Hepatocyte (in vitro differentiated cells): Measurements from ENCODE around the gene REV1. TPM values are rescaled to one million over a fixed set of nuclear protein-coding genes. Genes with fewer than 3 reads are reported as not detected.

Source experiments
- DNase-seq: peaks from one replicate; pipeline ENCODE4 v3.0.0-alpha.2; 2016; ENCODE audit warnings: low spot score
- H2AFZ ChIP-seq: fragments of 200-600 bp; sonication (generic); 2 replicates; pipeline ENCODE4 v1.6.0; 2016; ENCODE audit warnings: antibody characterized with exemption, mild to moderate bottlenecking
- H3K27ac ChIP-seq: fragments of 200-600 bp; sonication (generic); 2 replicates; pipeline ENCODE4 v1.5.1; 2016; ENCODE audit warnings: mild to moderate bottlenecking
- H3K27me3 ChIP-seq: fragments of 200-600 bp; sonication (generic); 2 replicates; pipeline ENCODE4 v1.6.1; 2016
- H3K36me3 ChIP-seq: fragments of 200-600 bp; sonication (generic); replicated peaks from 2 replicates; pipeline ENCODE4 v1.5.1; 2016; ENCODE audit warnings: low read depth; ENCODE audit not compliant: insufficient read depth
- H3K4me1 ChIP-seq: fragments of 200-600 bp; sonication (generic); 2 replicates; pipeline ENCODE4 v1.5.1; 2016; ENCODE audit warnings: mild to moderate bottlenecking, moderate library complexity; ENCODE audit not compliant: insufficient read depth
- H3K4me2 ChIP-seq: fragments of 200-600 bp; sonication (generic); 2 replicates; pipeline ENCODE4 v1.6.0; 2016
- H3K4me3 ChIP-seq: fragments of 200-600 bp; sonication (generic); 2 replicates; pipeline ENCODE4 v1.5.1; 2016; ENCODE audit warnings: mild to moderate bottlenecking
- H3K79me2 ChIP-seq: fragments of 200-600 bp; sonication (generic); 2 replicates; pipeline ENCODE4 v1.6.0; 2017; ENCODE audit warnings: mild to moderate bottlenecking
- H3K9me2 ChIP-seq: fragments of 200-600 bp; sonication (generic); replicated peaks from 2 replicates; pipeline ENCODE4 v1.6.0; 2017; ENCODE audit warnings: mild to moderate bottlenecking; ENCODE audit not compliant: insufficient read depth
- H3K9me3 ChIP-seq: fragments of 200-600 bp; sonication (generic); 2 replicates; pipeline ENCODE4 v1.5.1; 2016; ENCODE audit warnings: low read depth, mild to moderate bottlenecking
- H4K20me1 ChIP-seq: fragments of 200-600 bp; sonication (generic); 2 replicates; pipeline ENCODE4 v1.6.0; 2016; ENCODE audit warnings: mild to moderate bottlenecking; ENCODE audit not compliant: insufficient read depth, poor library complexity, severe bottlenecking
- CTCF ChIP-seq: fragments of 200-600 bp; sonication (generic); IDR thresholded peaks from 2 replicates; pipeline ENCODE4 v1.5.1; 2016; ENCODE audit warnings: antibody characterized with exemption, mild to moderate bottlenecking; ENCODE audit not compliant: poor library complexity
- EZH2 ChIP-seq: fragments of 200-600 bp; sonication (generic); IDR thresholded peaks from 2 replicates; pipeline ENCODE4 v1.6.1; 2016; ENCODE audit warnings: antibody characterized with exemption, mild to moderate bottlenecking, borderline replicate concordance
- EZH2phosphoT487 ChIP-seq: fragments of 200-600 bp; sonication (generic); IDR thresholded peaks from one replicate; pipeline ENCODE4 v1.6.1; 2018; ENCODE audit warnings: antibody characterized with exemption, mild to moderate bottlenecking, low read depth, moderate library complexity; ENCODE audit not compliant: unreplicated experiment, severe bottlenecking
- WGBS: methylation state at CpG from one replicate; pipeline ENCODE4 v1.1.6; 2016; ENCODE audit warnings: low lambda C conversion rate; ENCODE audit errors: missing lambda C conversion rate; 5-methylcytosine and 5-hydroxymethylcytosine counted together
- polyA plus RNA-seq: library from polyadenylated mRNA; unstranded; fragments of >200 nt; fragmentation: Nextera tagmentation; extraction: Ambion mirVana; gene quantifications from 2 replicates; pipeline ENCODE4 v1.2.1, GENCODE V29; 2016
- total RNA-seq: library from RNA; depleted of rRNA; stranded (reverse); fragments of >200 nt; gene quantifications from 2 replicates; pipeline ENCODE4 v1.2.3, GENCODE V29; 2014

Gene REV1
- total and polyA plus RNA-seq, 2 experiments from 2014 or later: 25.9 to 31.2 TPM

GRCh38 chr2:99420031-99420430, 69.8 kb downstream of the REV1 start:
- Histone ChIP-seq H3K27ac (no peak overlapping the region), H3K4me3 (no peak overlapping the region), H3K9me3 (no peaks in the 10 kb centered on the region), H4K20me1 (no peaks in the 10 kb centered on the region), H2AFZ (no peak overlapping the region), H3K79me2 (no peaks in the 10 kb centered on the region), H3K9me2 (no peaks in the 10 kb centered on the region), H3K4me2 (no peak overlapping the region), H3K4me1 (no peaks in the 10 kb centered on the region), H3K36me3 (no peaks in the 10 kb centered on the region), H3K27me3 (no peaks in the 10 kb centered on the region)
- 100% methylated on average over 1 of the region's 1 CpG for WGBS
- DNase-seq: no peak
- TF ChIP-seq CTCF: no peak
- no peak for TF ChIP-seq EZH2phosphoT487
- no peak for TF ChIP-seq EZH2

GRCh38 chr2:99417396-99417795, 72.4 kb downstream of the REV1 start:
- Histone ChIP-seq H3K9me3 (no peaks in the 10 kb centered on the region), H3K4me1 (no peaks in the 10 kb centered on the region), H3K79me2 (no peaks in the 10 kb centered on the region), H3K27ac (no peak overlapping the region), H4K20me1 (no peaks in the 10 kb centered on the region), H3K36me3 (no peaks in the 10 kb centered on the region), H2AFZ (no peak overlapping the region), H3K27me3 (no peaks in the 10 kb centered on the region), H3K9me2 (no peaks in the 10 kb centered on the region), H3K4me3 (no peak overlapping the region), H3K4me2 (no peak overlapping the region)
- 79% methylated on average over 3 of the region's 3 CpGs for WGBS
- no peak for DNase-seq
- TF ChIP-seq EZH2phosphoT487 (no peak), EZH2 (no peak), CTCF (no peak)

DNA sequence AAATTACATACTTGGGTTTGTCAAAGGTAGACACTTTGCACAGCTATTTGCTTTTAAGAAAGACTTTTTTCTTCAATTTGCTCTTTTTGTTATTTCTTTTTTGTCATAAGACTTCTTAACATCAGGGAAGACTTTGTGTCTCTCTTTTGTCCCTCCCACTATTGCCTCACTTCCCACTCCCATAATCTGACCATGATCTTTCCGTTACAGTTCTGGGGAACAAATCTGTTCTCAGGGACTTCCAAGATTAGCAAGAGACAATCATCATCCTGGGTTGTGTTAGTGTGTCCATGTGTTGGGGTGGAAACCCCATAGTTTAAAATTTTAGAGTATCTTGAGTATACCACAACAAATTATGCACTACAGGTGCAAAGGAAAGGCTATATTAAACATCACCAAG, 75.3 kb downstream of the REV1 start:
- H3K9me3 ChIP-seq: no peaks in the 10 kb centered on the region
- 93% methylated on average over 1 of the region's 1 CpG for WGBS
- no peak overlapping the region for H3K4me3 ChIP-seq
- no peak overlapping the region for H3K4me2 ChIP-seq
- H3K27ac ChIP-seq: no peak overlapping the region
- H3K9me2 ChIP-seq: no peaks in the 10 kb centered on the region
- TF ChIP-seq CTCF: no peak
- no peak for TF ChIP-seq EZH2
- no peaks in the 10 kb centered on the region for H3K36me3 ChIP-seq
- H4K20me1 ChIP-seq: no peaks in the 10 kb centered on the region
- H3K79me2 ChIP-seq: no peaks in the 10 kb centered on the region
- DNase-seq: no peak
- H3K4me1 ChIP-seq: no peaks in the 10 kb centered on the region
- H2AFZ ChIP-seq: no peak overlapping the region
- H3K27me3 ChIP-seq: no peaks in the 10 kb centered on the region

GRCh38 chr2:99410276-99410675, 79.5 kb downstream of the REV1 start:
- no peaks in the 10 kb centered on the region for H3K9me3 ChIP-seq
- no peaks in the 10 kb centered on the region for H3K9me2 ChIP-seq
- no peaks in the 10 kb centered on the region for H3K79me2 ChIP-seq
- DNase-seq: no peak
- H3K4me1 ChIP-seq: no peaks in the 10 kb centered on the region
- no peaks in the 10 kb centered on the region for H4K20me1 ChIP-seq
- H3K27me3 ChIP-seq: no peaks in the 10 kb centered on the region
- H2AFZ ChIP-seq: no peak overlapping the region
- no peak overlapping the region for H3K4me2 ChIP-seq
- no peak overlapping the region for H3K4me3 ChIP-seq
- WGBS: 99% methylated on average over 4 of the region's 4 CpGs
- TF ChIP-seq CTCF (no peak), EZH2phosphoT487 (no peak), EZH2 (no peak)
- no peak overlapping the region for H3K27ac ChIP-seq
- H3K36me3 ChIP-seq: peaks cover 3% of the 10 kb centered on the region
